Adipocyte (in vitro differentiated cells): Measurements from ENCODE around the gene RAB3D.
A peak's percentile ranks its signal among the peaks of the same experiment; 100 is the strongest.
"Not testable (repeated sequence)": the region's sequence is repeated elsewhere in the genome, so short reads cannot be mapped to it uniquely, and the experiment has no call there.

Experiments
- DNase-seq: peaks from one replicate; pipeline ENCODE4 v3.0.0-alpha.2; 2015; ENCODE audit warnings: low read depth
- H3K27me3 ChIP-seq: replicated peaks from 2 replicates; pipeline ENCODE4 v1.7.0; 2013; ENCODE audit warnings: mild to moderate bottlenecking, low read length, moderate library complexity; ENCODE audit not compliant: control insufficient read depth, insufficient read depth
- H3K36me3 ChIP-seq: 2 replicates; pipeline ENCODE4 v1.7.0; 2013; ENCODE audit warnings: low read length, mild to moderate bottlenecking, moderate library complexity; ENCODE audit not compliant: control insufficient read depth, insufficient read depth, severe bottlenecking
- H3K4me1 ChIP-seq: 2 replicates; pipeline ENCODE4 v1.7.0; 2013; ENCODE audit warnings: mild to moderate bottlenecking, low read length, moderate library complexity; ENCODE audit not compliant: control insufficient read depth, insufficient read depth
- H3K4me3 ChIP-seq: 2 replicates; pipeline ENCODE4 v1.7.0; 2013; ENCODE audit warnings: mild to moderate bottlenecking, low read length, moderate library complexity
- H3K9ac ChIP-seq: 2 replicates; pipeline ENCODE4 v1.7.0; 2013; ENCODE audit warnings: mild to moderate bottlenecking, low read length, moderate library complexity
- H3K9me3 ChIP-seq: 2 replicates; pipeline ENCODE4 v1.7.0; 2013; ENCODE audit warnings: mild to moderate bottlenecking, low read length, moderate library complexity; ENCODE audit not compliant: control insufficient read depth

Gene RAB3D

GRCh38 chr19:11332822-11333221 is 6.6 kb downstream of the RAB3D start:
- Histone ChIP-seq H3K9me3 (no peaks in the 10 kb centered on the region), H3K36me3 (peaks cover 4% of the 10 kb centered on the region), H3K4me3 (no peak overlapping the region), H3K27me3 (no peaks in the 10 kb centered on the region), H3K4me1 (no peaks in the 10 kb centered on the region), H3K9ac (no peak overlapping the region)
- no peak for DNase-seq

DNA sequence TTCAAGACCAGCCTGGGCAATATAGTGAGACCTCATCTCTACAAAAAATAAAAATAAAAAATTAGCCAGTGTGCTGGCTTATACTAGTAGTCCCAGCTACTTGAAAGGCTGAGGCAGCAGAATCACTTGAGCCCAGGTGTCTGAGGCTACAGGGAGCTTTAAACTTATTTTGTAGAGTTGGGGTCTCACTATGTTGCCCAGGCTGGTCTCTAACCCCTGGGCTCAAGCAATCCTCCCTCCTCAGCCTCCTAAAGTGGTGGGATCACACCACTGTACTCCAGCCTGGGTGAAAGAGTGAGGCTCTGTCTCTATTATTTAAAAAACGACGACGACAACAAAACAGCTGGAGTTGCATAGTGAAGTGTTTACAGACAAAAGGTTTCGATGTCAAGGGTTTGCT is 8.0 kb downstream of the RAB3D start:
- Histone ChIP-seq H3K27me3 (no peaks in the 10 kb centered on the region), H3K4me3 (no peak overlapping the region), H3K9me3 (no peaks in the 10 kb centered on the region), H3K4me1 (no peaks in the 10 kb centered on the region), H3K9ac (no peak overlapping the region), H3K36me3 (peaks cover 4% of the 10 kb centered on the region)
- DNase-seq, result no peak

GRCh38 chr19:11330127-11330526 is 9.3 kb downstream of the RAB3D start:
- peaks cover 2% of the 10 kb centered on the region for H3K36me3 ChIP-seq
- no peaks in the 10 kb centered on the region for H3K27me3 ChIP-seq
- H3K9me3 ChIP-seq, result no peaks in the 10 kb centered on the region
- no peaks in the 10 kb centered on the region for H3K4me1 ChIP-seq
- DNase-seq, result no peak
- H3K9ac ChIP-seq, result no peak overlapping the region
- no peak overlapping the region for H3K4me3 ChIP-seq

DNA sequence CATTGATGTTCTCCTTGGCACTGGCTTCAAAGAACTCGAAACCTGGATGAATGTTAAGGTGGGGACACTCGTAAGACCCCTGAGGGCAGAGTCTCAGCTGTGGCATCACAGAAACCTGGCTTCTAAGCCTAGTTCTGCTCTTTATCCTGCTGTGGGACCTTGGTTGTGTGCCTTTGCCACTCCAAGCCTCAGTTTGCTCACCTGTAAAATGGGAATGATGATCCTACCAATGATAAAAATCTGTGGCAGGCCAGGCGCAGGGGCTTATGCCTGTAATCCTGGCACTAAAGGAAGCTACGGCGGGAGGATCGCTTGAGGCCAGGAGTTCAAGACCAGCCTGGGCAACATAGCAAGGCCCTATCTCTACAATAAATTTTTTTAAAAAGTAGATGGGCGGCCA is 13.9 kb downstream of the RAB3D start:
- H3K27me3 ChIP-seq, result no peaks in the 10 kb centered on the region

GRCh38 chr19:11324748-11325389 is 14.6 kb downstream of the RAB3D start:
- Histone ChIP-seq H3K4me1 (peaks cover 16% of the 10 kb centered on the region), H3K9ac (no peak overlapping the region), H3K4me3 (no peak overlapping the region), H3K36me3 (no peaks in the 10 kb centered on the region), H3K27me3 (no peaks in the 10 kb centered on the region), H3K9me3 (no peaks in the 10 kb centered on the region)
- no peak for DNase-seq

More for the DNA sequence above, 13.9 kb downstream of the RAB3D start:
- H3K36me3 ChIP-seq, result no peaks in the 10 kb centered on the region
- peaks cover 16% of the 10 kb centered on the region for H3K4me1 ChIP-seq
- H3K4me3 ChIP-seq, result no peak overlapping the region
- no peak for DNase-seq
- no peaks in the 10 kb centered on the region for H3K9me3 ChIP-seq
- no peak overlapping the region for H3K9ac ChIP-seq

DNA sequence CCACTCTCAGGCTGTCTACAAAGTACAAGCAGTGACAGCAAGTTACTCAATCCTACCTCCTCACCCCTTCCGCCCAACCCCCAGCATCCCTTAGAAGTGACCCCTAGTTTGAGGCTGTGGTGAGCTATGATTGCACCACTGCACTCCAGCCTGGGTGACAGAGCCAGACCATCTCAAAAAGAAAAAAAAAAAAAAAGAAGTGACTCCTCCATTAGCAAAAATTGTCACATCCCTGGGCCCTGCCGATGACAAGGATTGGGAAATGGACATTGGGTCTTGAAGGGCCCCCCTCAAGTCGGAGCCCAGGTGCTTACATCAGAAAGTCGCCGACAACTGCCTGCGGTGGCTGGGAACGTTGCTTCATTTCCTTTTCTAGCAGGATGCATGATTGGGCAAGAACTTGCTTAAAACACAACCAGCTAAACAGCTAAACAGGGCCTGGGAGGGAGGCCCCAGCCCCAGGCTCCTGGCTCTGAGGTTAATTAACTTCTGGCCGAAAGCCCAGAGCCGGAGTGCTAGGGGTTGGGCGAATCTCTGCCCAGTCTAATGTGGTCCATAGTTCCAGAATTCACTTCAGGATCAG is 15.3 kb downstream of the RAB3D start:
- DNase-seq, result peak; percentile 99
- Histone ChIP-seq H3K9ac (peak overlapping the region; percentile 44), H3K4me1 (peaks cover 16% of the 10 kb centered on the region), H3K36me3 (no peaks in the 10 kb centered on the region), H3K4me3 (peak overlapping the region; percentile 36), H3K27me3 (no peaks in the 10 kb centered on the region), H3K9me3 (no peaks in the 10 kb centered on the region)

DNA sequence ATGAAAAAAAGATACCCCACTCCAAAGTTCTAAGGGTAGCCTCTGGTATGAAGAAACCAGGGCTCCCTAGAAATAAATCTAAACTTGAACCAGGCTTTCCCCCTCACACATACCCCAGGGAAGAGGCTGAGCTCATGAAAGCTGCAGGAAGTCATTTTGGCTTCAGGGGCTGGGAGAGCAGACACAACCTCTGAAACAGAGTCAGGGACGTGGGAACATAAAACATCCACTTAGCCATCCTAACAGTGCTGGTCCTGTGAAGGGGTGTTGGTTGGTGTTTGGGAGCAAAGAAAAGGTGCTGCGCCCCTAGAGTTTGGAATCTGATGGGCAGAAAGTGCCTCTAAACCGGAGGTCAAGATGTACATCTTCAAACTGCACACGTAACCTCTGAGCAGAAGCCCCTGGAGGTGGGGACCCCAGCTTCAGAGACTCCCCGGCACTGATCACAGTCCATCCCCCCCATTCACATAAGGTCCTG is 15.8 kb downstream of the RAB3D start:
- Histone ChIP-seq H3K4me3 (peak overlapping the region; percentile 36), H3K9ac (peak overlapping the region; percentile 44), H3K36me3 (no peaks in the 10 kb centered on the region), H3K27me3 (no peaks in the 10 kb centered on the region), H3K9me3 (no peaks in the 10 kb centered on the region), H3K4me1 (peaks cover 16% of the 10 kb centered on the region)
- no peak for DNase-seq

- Histone ChIP-seq H3K9me3 (no peaks in the 10 kb centered on the region), H3K4me3 (no peak overlapping the region), H3K27me3 (no peaks in the 10 kb centered on the region), H3K36me3 (no peaks in the 10 kb centered on the region), H3K4me1 (peaks cover 16% of the 10 kb centered on the region), H3K9ac (no peak overlapping the region)
- DNase-seq, result no peak
Measured at GRCh38 chr19:11322269-11323024, 17.0 kb downstream of the RAB3D start.

- H3K9ac ChIP-seq, result no peak overlapping the region
- no peak overlapping the region for H3K4me3 ChIP-seq
- peaks cover 16% of the 10 kb centered on the region for H3K4me1 ChIP-seq
Measured at GRCh38 chr19:11321191-11322126, 18.0 kb downstream of the RAB3D start.

DNA sequence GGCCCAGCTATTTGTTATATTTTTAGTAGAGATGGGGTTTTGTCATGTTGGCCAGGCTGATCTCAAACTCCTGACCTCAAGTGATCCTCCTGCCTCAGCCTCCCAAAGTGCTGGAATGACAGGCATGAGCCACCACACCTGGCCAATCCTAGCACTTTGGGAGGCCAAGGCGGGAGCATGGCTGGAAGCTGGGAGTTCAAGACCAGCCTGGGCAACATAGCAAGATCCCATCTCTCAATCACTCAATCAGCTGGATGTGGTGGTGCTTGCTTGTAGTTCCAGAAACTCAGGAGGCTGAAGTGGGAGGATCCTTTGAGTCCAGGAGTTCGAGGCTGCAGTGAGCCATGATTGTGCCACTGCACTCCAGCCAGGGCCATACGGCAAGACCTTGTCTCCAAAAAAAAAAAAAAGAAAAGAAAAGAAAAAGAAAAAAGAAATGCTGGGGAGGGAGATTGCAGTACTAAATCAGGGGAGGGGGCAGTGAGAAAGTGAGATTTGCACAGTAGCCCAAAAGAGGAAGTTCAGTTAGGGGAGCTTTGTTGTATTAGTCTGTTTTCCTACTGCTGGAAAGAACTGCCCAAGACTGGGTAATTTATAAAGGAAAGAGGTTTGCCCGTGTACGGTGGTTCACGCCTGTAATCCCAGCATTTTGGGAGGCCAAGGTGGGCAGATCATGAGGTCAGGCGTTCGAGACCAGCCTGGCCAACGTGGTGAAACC is 19.0 kb downstream of the RAB3D start:
- peaks cover 16% of the 10 kb centered on the region for H3K4me1 ChIP-seq
- H3K36me3 ChIP-seq, H3K9me3 ChIP-seq: not testable (repeated sequence)

More at GRCh38 chr19:11321191-11322126, 18.0 kb downstream of the RAB3D start:
- DNase-seq, result no peak
- no peaks in the 10 kb centered on the region for H3K9me3 ChIP-seq
- no peaks in the 10 kb centered on the region for H3K27me3 ChIP-seq
- H3K36me3 ChIP-seq, result no peaks in the 10 kb centered on the region

More for the DNA sequence above, 19.0 kb downstream of the RAB3D start:
- not testable (repeated sequence) for H3K9ac ChIP-seq, DNase-seq, H3K4me3 ChIP-seq, H3K27me3 ChIP-seq
